ENCODE measurements around the gene RUFY4. TPM values are rescaled to one million over a fixed set of nuclear protein-coding genes. Genes with fewer than 3 reads are reported as not detected.

RUFY4 gene
- polyA plus RNA-seq, 1 experiment: not detected

- H3K27me3 ChIP-seq (ENCODE audit: control insufficient read depth, insufficient read depth, low read length): peaks cover 18% of the 10 kb centered on the region
- no peak for DNase-seq (ENCODE audit: low read depth)
- no peak for TF ChIP-seq CTCF (IDR thresholded peaks at IDR 0.05; ENCODE audit: insufficient read depth, low read depth, low read length)
- H3K4me3 ChIP-seq (ENCODE audit: low read depth, low read length): no peak within 1 kb of the TSS
- no peaks in the 10 kb centered on the region for H3K36me3 ChIP-seq (ENCODE audit: control insufficient read depth, insufficient read depth, low read length)
- ChIA-PET CTCF (no interaction called here), POLR2A (no interaction called here)
These were observed 56.6 kb downstream of the RUFY4 start, which contains the start of gene CXCR2 for GRCh38 chr2:218125626-218126080. TSS of gene CXCR2 (plus strand) at chr2:218126028. CDS start at chr2:218134802, 8,774 bp downstream.

- Histone ChIP-seq H3K27me3 (ENCODE audit: control insufficient read depth, insufficient read depth, low read length) (peaks cover 20% of the 10 kb centered on the region), H3K36me3 (ENCODE audit: control insufficient read depth, insufficient read depth, low read length) (no peaks in the 10 kb centered on the region), H3K4me3 (ENCODE audit: low read depth, low read length) (no peak overlapping the region)
- no peak for DNase-seq (ENCODE audit: low read depth)
- ChIA-PET POLR2A (no interaction called here), CTCF (no interaction called here)
- TF ChIP-seq CTCF (IDR thresholded peaks at IDR 0.05; ENCODE audit: insufficient read depth, low read depth, low read length): no peak
These were observed 58.9 kb downstream of the RUFY4 start for GRCh38 chr2:218127929-218128455.

GRCh38 chr2:218128781-218129457 is 59.9 kb downstream of the RUFY4 start:
- ChIA-PET CTCF (interaction anchor here (0.9 kb wide), 1 partner anchor 39 kb away, joined by 3 read pairs; no protein-coding TSS in a partner anchor), POLR2A (no interaction called here)
- H3K27me3 ChIP-seq (ENCODE audit: control insufficient read depth, insufficient read depth, low read length): peaks cover 24% of the 10 kb centered on the region
- H3K36me3 ChIP-seq (ENCODE audit: control insufficient read depth, insufficient read depth, low read length): no peaks in the 10 kb centered on the region
- no peak for DNase-seq (ENCODE audit: low read depth)
- TF ChIP-seq CTCF (IDR thresholded peaks at IDR 0.05; ENCODE audit: insufficient read depth, low read depth, low read length): no peak
- no peak overlapping the region for H3K4me3 ChIP-seq (ENCODE audit: low read depth, low read length)

- ChIA-PET CTCF (interaction anchor here (0.9 kb wide), 1 partner anchor 39 kb away, joined by 3 read pairs; no protein-coding TSS in a partner anchor), POLR2A (no interaction called here)
- no peak for DNase-seq (ENCODE audit: low read depth)
- Histone ChIP-seq H3K36me3 (ENCODE audit: control insufficient read depth, insufficient read depth, low read length) (no peaks in the 10 kb centered on the region), H3K27me3 (ENCODE audit: control insufficient read depth, insufficient read depth, low read length) (peaks cover 24% of the 10 kb centered on the region), H3K4me3 (ENCODE audit: low read depth, low read length) (no peak overlapping the region)
- no peak for TF ChIP-seq CTCF (IDR thresholded peaks at IDR 0.05; ENCODE audit: insufficient read depth, low read depth, low read length)
These were observed 60.5 kb downstream of the RUFY4 start for GRCh38 chr2:218129458-218130135.

- POLR2A ChIA-PET: no interaction called here
- H3K27me3 ChIP-seq (ENCODE audit: control insufficient read depth, insufficient read depth, low read length): peaks cover 21% of the 10 kb centered on the region
- TF ChIP-seq CTCF (IDR thresholded peaks at IDR 0.05; ENCODE audit: insufficient read depth, low read depth, low read length): no peak
These were observed 61.3 kb downstream of the RUFY4 start for GRCh38 chr2:218130377-218130776.

More at GRCh38 chr2:218130377-218130776, 61.3 kb downstream of the RUFY4 start:
- no peak for DNase-seq (ENCODE audit: low read depth)
- no peaks in the 10 kb centered on the region for H3K36me3 ChIP-seq (ENCODE audit: control insufficient read depth, insufficient read depth, low read length)
- no peak overlapping the region for H3K4me3 ChIP-seq (ENCODE audit: low read depth, low read length)
- CTCF ChIA-PET: no interaction called here

All from BJ (cell line).